SK-N-SH treated with all-trans-retinoic acid at 6 μM for 48 hours (cell line): ENCODE data around the gene LBHD1.

Source experiments
- ARNTL ChIP-seq: fragments of 450-650 bp; formaldehyde crosslinking; IDR thresholded peaks from 2 replicates; pipeline ENCODE4 v1.5.0; 2020; ENCODE audit warnings: low read depth, mild to moderate bottlenecking, moderate library complexity, borderline replicate concordance
- BACH2 ChIP-seq: fragments of 250-450 bp; sonication (Bioruptor Pico); IDR thresholded peaks from 2 replicates; pipeline ENCODE4 v1.9.0; 2021; ENCODE audit warnings: mild to moderate bottlenecking, borderline replicate concordance
- GLIS3 ChIP-seq: fragments of 250-450 bp; sonication (Bioruptor Pico); IDR thresholded peaks from 2 replicates; pipeline ENCODE4 v1.5.0; 2020; ENCODE audit warnings: mild to moderate bottlenecking, moderate library complexity
- ISL1 ChIP-seq: fragments of 250-450 bp; sonication (Bioruptor Pico); IDR thresholded peaks from 2 replicates; pipeline ENCODE4 v2.1.2; 2022; ENCODE audit warnings: mild to moderate bottlenecking, moderate library complexity
- OSR1 ChIP-seq: fragments of 250-450 bp; sonication (Bioruptor Pico); IDR thresholded peaks from 2 replicates; pipeline ENCODE4 v1.8.0; 2022; ENCODE audit warnings: moderate library complexity, mild to moderate bottlenecking, inconsistent platforms
- RARB ChIP-seq: fragments of 250-450 bp; sonication (Bioruptor Pico); IDR thresholded peaks from 2 replicates; pipeline ENCODE4 v1.8.0; 2021; ENCODE audit warnings: mild to moderate bottlenecking, moderate library complexity
- TCF4 ChIP-seq: fragments of 250-450 bp; sonication (Bioruptor Pico); IDR thresholded peaks from 2 replicates; pipeline ENCODE4 v1.8.0; 2021; ENCODE audit warnings: mild to moderate bottlenecking, moderate library complexity, borderline replicate concordance
- ZFP3 ChIP-seq: fragments of 250-450 bp; sonication (Bioruptor Pico); IDR thresholded peaks from 2 replicates; pipeline ENCODE4 v1.5.0; 2020; ENCODE audit warnings: mild to moderate bottlenecking, moderate library complexity
- ZFP30 ChIP-seq: fragments of 450-650 bp; formaldehyde crosslinking; IDR thresholded peaks from 2 replicates; pipeline ENCODE4 v1.5.0; 2022; ENCODE audit warnings: mild to moderate bottlenecking, moderate library complexity
- TF ChIP-seq, protein P1 (sequence below): fragments of 250-450 bp; sonication (Bioruptor Pico); IDR thresholded peaks from 2 replicates; pipeline ENCODE4 v1.5.1; 2020; ENCODE audit warnings: low read depth, mild to moderate bottlenecking, moderate library complexity
- TF ChIP-seq, protein P2 (sequence below): fragments of 250-450 bp; sonication (Bioruptor Pico); IDR thresholded peaks from 2 replicates; pipeline ENCODE4 v1.8.0; 2020; ENCODE audit warnings: mild to moderate bottlenecking, moderate library complexity, borderline replicate concordance
- TF ChIP-seq, protein P3 (sequence below): fragments of 250-450 bp; sonication (Bioruptor Pico); IDR thresholded peaks from 2 replicates; pipeline ENCODE4 v1.5.0; 2020; ENCODE audit warnings: mild to moderate bottlenecking, moderate library complexity
- TF ChIP-seq, protein P4 (sequence below): fragments of 250-450 bp; sonication (Bioruptor Pico); IDR thresholded peaks from 2 replicates; pipeline ENCODE4 v1.8.0; 2021; ENCODE audit warnings: low read depth, mild to moderate bottlenecking, moderate library complexity, borderline replicate concordance

DNA sequence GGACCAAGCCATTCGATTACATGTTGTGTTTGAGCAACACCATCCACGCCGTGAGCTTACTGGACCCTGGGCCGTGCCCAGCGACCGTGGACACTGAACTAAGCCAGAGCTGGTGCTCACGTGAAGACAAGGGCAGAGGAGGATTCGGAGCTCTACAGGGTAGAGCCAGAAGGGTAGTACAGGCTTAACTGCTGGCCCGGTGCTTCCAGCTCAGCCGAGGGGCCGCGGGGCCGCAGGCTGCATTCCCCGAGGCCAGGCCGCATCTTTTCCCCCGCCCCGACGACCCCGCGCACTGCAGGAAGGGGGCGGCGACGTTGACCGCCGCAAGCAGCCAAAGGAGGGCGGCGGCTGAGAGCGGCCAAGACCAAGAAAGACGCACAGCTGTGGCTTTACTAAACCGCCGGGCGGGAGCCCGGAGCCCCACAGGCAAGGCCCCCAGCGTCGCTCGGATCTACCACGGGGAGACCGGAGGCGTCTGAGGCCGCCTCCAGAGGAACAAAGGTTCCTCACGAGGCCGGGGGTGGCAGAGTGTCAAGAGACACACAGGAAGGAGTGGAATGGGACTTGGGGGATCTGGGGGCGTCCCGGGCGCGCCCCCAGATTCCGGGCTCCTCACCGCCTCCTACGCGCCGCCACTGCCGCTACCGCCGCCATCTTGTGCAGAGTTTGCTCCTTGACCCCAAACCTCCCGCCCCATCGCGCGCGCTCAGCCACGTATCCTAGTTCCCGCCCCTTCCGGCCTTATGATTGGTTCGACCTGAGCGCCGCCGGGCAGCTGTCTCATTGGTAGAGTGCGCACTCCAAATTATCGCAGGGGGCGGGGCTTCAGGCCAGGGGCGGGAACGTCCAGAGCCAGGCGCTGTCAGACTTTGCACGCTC lies 25.9 kb downstream of the LBHD1 start, which contains the start of gene GANAB:
- no peak for TF ChIP-seq ARNTL (CRISPR knock-in tag)
- TF ChIP-seq, protein P1, sequence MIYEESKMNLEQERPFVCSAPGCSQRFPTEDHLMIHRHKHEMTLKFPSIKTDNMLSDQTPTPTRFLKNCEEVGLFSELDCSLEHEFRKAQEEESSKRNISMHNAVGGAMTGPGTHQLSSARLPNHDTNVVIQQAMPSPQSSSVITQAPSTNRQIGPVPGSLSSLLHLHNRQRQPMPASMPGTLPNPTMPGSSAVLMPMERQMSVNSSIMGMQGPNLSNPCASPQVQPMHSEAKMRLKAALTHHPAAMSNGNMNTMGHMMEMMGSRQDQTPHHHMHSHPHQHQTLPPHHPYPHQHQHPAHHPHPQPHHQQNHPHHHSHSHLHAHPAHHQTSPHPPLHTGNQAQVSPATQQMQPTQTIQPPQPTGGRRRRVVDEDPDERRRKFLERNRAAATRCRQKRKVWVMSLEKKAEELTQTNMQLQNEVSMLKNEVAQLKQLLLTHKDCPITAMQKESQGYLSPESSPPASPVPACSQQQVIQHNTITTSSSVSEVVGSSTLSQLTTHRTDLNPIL (CRISPR knock-in tag) = no peak
- TF ChIP-seq ZFP3 (CRISPR knock-in tag) = no peak
- TF ChIP-seq, protein P2, sequence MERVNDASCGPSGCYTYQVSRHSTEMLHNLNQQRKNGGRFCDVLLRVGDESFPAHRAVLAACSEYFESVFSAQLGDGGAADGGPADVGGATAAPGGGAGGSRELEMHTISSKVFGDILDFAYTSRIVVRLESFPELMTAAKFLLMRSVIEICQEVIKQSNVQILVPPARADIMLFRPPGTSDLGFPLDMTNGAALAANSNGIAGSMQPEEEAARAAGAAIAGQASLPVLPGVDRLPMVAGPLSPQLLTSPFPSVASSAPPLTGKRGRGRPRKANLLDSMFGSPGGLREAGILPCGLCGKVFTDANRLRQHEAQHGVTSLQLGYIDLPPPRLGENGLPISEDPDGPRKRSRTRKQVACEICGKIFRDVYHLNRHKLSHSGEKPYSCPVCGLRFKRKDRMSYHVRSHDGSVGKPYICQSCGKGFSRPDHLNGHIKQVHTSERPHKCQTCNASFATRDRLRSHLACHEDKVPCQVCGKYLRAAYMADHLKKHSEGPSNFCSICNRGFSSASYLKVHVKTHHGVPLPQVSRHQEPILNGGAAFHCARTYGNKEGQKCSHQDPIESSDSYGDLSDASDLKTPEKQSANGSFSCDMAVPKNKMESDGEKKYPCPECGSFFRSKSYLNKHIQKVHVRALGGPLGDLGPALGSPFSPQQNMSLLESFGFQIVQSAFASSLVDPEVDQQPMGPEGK = no peak
- TF ChIP-seq ISL1 = no peak
- no peak for TF ChIP-seq TCF4 (CRISPR knock-in tag)
- TF ChIP-seq, protein P3, sequence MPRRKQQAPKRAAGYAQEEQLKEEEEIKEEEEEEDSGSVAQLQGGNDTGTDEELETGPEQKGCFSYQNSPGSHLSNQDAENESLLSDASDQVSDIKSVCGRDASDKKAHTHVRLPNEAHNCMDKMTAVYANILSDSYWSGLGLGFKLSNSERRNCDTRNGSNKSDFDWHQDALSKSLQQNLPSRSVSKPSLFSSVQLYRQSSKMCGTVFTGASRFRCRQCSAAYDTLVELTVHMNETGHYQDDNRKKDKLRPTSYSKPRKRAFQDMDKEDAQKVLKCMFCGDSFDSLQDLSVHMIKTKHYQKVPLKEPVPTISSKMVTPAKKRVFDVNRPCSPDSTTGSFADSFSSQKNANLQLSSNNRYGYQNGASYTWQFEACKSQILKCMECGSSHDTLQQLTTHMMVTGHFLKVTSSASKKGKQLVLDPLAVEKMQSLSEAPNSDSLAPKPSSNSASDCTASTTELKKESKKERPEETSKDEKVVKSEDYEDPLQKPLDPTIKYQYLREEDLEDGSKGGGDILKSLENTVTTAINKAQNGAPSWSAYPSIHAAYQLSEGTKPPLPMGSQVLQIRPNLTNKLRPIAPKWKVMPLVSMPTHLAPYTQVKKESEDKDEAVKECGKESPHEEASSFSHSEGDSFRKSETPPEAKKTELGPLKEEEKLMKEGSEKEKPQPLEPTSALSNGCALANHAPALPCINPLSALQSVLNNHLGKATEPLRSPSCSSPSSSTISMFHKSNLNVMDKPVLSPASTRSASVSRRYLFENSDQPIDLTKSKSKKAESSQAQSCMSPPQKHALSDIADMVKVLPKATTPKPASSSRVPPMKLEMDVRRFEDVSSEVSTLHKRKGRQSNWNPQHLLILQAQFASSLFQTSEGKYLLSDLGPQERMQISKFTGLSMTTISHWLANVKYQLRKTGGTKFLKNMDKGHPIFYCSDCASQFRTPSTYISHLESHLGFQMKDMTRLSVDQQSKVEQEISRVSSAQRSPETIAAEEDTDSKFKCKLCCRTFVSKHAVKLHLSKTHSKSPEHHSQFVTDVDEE (CRISPR knock-in tag) = no peak
- TF ChIP-seq ZFP30 (CRISPR knock-in tag) = no peak
- TF ChIP-seq, protein P4, sequence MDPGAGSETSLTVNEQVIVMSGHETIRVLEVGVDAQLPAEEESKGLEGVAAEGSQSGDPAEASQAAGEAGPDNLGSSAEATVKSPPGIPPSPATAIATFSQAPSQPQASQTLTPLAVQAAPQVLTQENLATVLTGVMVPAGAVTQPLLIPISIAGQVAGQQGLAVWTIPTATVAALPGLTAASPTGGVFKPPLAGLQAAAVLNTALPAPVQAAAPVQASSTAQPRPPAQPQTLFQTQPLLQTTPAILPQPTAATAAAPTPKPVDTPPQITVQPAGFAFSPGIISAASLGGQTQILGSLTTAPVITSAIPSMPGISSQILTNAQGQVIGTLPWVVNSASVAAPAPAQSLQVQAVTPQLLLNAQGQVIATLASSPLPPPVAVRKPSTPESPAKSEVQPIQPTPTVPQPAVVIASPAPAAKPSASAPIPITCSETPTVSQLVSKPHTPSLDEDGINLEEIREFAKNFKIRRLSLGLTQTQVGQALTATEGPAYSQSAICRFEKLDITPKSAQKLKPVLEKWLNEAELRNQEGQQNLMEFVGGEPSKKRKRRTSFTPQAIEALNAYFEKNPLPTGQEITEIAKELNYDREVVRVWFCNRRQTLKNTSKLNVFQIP = no peak
- TF ChIP-seq RARB (CRISPR knock-in tag) = no peak
- TF ChIP-seq OSR1 = no peak
- no peak for TF ChIP-seq BACH2 (CRISPR knock-in tag)
- TF ChIP-seq GLIS3 (CRISPR knock-in tag) = 0 out of 2 replicates have a peak, but pooled peaks have one; percentile 39
